Measurements from ENCODE around the gene FOXL2.

DNA sequence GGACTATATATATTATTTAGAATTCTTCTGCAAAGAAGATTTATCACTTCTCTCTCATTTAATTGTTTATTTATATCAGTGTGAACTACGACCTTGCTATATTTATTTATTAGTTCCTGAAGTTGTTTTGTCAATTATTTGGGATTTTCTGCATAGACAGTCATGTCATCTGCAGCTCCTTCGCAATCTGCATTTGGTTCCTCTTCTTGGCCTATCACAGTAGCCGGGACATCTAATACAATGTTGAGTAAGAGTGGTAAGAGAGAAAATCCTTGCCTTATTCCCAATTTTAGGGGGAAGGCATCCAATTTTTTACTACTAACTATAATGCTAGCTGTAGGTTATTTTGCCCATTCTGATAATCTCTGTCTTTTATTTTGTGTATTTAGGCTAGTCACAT lies 39.4 kb downstream of the FOXL2 start:
- TF ChIP-seq, protein P1, sequence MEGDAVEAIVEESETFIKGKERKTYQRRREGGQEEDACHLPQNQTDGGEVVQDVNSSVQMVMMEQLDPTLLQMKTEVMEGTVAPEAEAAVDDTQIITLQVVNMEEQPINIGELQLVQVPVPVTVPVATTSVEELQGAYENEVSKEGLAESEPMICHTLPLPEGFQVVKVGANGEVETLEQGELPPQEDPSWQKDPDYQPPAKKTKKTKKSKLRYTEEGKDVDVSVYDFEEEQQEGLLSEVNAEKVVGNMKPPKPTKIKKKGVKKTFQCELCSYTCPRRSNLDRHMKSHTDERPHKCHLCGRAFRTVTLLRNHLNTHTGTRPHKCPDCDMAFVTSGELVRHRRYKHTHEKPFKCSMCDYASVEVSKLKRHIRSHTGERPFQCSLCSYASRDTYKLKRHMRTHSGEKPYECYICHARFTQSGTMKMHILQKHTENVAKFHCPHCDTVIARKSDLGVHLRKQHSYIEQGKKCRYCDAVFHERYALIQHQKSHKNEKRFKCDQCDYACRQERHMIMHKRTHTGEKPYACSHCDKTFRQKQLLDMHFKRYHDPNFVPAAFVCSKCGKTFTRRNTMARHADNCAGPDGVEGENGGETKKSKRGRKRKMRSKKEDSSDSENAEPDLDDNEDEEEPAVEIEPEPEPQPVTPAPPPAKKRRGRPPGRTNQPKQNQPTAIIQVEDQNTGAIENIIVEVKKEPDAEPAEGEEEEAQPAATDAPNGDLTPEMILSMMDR (IDR thresholded peaks at IDR 0.05) = no peak
- no peak for TF ChIP-seq POLR2A (IDR thresholded peaks at IDR 0.05)

Data from thyroid gland (tissue), 4 donors.